HG02973 (cell line): Measurements from ENCODE around the gene MAPKAPK3.

Experiments
- ATAC-seq: cut with Tn5 transposase; IDR thresholded peaks from one replicate; pipeline ENCODE4 v1.9.1; 2021; ENCODE audit warnings: moderate library complexity; ENCODE audit not compliant: unreplicated experiment

MAPKAPK3 gene

DNA sequence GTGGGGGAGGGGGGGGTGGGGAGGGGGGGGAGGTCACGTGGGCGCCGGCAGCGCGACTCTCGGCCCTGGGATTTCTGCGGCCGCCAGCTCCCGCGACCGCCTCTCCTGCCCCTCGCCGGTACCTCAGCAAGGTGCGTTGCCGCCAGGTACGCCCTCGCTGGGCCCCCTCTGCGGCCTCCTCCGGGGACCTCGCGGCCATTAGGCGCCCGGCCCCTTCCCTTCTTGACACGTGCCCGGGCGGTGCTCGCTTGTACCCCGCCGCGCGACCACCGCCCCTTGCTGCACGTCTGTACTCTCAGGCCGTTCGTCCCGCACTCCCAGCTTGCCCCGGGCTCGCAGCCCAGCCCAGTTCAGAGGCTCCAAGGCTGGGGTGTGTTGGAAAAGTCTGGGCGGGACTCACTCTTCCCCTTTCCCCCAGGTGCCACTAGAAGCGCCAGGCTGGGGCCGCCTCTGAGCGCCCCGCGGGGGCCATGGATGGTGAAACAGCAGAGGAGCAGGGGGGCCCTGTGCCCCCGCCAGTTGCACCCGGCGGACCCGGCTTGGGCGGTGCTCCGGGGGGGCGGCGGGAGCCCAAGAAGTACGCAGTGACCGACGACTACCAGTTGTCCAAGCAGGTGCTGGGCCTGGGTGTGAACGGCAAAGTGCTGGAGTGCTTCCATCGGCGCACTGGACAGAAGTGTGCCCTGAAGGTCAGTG is at the start of gene MAPKAPK3:
Gene MAPKAPK3, plus strand, starts transcription at position 56 of the 696 bp plus-strand sequence. Its CDS starts 415 bp downstream, at position 471.
- peak; percentile 10 for ATAC-seq

DNA sequence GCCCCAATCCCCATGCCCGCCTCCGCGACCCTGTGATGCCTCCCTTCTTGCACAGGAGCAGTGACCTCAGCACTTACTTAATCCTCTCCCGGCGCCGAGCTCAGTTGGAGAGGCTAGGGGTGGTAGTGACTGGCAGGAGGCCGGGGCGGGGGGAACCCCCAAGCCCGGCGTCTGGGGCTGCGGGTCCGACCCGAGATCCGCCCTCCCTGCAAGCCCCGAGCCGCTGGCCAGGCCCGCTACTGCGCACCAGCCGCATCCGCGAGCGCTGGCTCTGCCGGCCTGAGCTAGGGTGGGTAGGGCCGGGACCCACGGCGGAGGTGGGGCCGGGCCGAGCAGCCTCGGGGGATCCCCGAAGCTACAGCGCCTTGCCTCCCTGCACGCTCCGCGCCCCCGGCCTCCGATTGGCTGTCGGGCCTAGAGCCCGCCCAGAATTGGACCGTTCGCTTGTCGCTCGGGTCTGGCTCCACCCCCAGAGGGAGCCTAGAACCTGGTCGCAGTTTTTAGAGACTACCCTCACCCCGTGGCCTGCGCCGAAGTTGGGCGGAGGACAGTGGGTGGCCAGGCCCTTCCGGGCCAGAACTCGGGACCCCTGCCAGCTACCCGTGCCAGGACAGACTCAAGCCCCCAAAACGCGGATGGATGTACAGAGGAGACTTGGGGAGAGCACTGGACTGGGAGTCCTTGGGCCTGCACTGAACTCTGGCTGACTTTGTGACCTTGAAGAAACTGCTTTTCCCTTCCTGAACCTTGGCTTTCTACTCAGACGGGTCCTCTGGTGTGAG is 49.4 kb upstream of the MAPKAPK3 start, which contains the start of gene C3orf18:
Gene C3orf18, minus strand, starts transcription at position 362 of the 782 bp plus-strand sequence. CDS start 2,048 bp downstream, outside the sequence.
- ATAC-seq = peak; percentile 76

DNA sequence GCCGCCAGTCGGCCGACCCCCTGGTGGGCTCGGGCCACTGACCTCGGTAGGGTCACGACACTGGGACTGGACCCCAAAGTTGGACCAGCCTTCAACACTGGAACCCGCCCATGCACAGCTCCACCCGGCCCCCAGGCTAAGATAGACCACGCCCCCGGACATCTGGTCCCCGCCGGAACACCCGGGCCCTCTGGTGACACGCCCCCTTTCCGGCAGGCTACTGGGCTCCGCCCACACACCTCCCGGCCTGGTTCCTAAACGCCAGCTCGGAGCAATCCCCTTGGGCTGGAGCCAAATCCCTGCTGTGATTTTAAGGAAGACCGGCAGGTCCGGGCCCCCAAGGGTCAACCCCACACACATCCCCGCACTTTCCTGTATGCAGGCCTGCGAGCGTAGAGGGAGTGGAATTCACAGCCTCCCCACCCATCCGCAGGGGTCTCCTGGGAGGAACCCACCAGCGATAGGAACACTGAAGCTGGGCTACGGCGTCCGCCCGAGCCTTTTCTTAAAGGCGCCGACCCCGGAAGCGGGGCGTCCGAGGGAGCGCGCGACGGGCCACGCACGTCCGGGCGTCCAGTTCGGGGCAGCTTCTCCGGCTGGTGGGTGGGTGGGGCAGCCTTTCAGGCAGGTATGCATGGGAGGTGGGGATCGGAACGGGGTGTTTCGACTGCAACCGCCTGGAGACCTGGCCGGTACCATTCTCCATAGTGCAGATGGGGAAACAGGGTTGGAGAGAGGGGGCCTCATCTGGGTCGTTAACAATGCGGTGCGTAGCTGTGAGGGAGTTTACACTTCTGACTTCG is 47.8 kb upstream of the MAPKAPK3 start, which contains the start of gene HEMK1:
Gene HEMK1, plus strand, starts transcription at position 576 of the 803 bp plus-strand sequence. CDS start 1,583 bp downstream, outside the sequence.
- ATAC-seq = peak; percentile 54

DNA sequence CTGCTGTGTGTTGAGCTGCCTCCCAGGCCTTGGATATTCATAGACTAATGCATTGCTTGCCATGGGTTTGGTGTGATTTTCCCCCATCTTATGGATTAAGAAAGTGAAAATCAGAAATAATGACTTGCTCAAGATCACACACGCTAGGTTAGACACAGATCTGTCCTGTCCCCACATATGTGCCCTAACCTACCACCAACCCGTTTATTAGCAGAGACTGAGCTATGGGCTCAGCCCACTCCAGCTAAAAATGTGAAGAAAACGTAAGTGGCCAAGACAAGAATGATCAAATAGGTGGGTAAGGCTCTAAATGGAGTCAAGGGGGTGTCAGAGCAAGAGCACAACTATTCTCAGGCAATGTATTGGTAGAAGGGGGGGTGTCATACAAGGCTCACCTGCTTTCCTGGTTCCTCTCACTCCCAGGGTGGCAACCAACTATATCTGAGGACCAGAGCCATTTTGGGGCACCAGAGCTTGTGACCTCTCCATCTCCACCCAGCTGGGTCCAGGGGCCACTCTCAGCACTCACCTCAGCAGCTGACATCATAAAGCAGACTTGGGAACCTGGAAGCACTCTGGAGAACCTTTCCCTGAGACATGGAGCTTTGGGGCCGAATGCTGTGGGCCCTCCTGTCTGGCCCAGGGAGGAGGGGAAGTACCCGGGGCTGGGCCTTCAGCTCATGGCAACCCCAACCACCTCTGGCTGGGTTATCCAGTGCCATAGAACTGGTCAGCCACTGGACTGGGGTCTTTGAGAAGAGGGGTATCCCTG is 46.3 kb upstream of the MAPKAPK3 start:
- ATAC-seq = no peak

DNA sequence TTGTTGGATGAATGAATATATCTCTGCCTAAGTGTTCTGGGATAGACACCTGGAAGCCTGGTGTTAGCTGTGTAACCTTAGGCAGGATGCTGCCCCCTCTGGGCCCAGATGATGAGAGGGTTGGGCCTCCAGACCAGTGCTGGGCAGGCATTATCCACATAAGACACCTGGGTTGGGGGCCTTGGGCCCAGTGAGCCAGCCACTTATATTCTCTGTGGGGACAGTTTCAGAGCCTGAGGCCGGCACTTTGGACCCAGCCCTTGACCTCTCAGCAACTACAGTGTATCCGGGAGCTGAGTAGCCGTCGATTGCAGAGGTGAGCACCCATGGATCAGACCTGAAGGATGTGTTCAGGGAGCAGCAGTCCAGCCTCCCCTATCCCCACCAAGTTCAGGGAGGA is 45.5 kb upstream of the MAPKAPK3 start:
- ATAC-seq = no peak

DNA sequence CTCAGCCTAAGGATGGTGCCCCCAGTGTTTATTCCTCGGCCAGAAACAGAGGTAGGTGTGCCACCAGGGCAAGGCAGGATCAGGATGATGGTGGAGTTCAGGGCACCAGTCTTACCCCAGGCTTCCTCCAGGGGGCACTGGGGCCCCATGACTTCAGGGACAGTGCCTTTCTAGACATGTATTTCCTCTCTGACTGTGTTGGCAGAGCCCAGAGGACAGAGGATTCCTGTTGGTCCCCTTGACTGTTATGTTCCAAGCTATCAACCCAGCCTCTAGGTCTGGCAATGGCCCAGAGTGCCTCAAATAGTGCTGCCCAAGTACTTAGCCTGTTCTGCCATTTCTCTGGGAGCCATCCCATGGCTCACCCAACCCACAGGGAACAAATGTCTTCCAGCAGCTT is 44.8 kb upstream of the MAPKAPK3 start:
- peak; percentile 25 for ATAC-seq

DNA sequence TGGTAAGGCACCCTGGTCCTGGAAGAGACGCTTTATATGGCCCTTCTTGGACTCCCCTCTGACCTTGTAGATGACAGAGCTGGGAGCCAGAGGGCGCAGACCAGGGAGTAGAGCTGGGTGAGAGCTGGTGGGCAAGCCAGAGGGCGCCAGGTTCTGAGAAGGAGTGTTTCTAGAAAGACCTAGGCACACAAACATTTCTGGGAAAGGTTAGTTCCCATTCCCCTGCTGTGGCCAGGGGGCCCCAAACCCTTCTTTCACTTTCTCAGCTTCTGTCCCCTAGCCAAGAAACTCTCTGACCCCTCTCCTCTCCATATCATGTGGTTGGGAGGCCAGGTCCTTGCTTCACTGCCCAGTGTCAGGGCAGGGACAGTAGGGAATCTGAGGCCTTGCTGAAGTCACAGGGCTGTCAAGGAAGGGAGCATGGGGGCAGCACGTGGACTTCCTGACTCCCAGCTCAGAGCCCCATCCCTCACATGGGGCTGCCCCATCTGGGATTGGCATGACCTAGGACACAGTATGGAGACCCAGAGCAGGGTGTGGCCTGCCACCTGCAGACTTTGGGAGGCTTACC is 44.1 kb upstream of the MAPKAPK3 start:
- no peak for ATAC-seq

DNA sequence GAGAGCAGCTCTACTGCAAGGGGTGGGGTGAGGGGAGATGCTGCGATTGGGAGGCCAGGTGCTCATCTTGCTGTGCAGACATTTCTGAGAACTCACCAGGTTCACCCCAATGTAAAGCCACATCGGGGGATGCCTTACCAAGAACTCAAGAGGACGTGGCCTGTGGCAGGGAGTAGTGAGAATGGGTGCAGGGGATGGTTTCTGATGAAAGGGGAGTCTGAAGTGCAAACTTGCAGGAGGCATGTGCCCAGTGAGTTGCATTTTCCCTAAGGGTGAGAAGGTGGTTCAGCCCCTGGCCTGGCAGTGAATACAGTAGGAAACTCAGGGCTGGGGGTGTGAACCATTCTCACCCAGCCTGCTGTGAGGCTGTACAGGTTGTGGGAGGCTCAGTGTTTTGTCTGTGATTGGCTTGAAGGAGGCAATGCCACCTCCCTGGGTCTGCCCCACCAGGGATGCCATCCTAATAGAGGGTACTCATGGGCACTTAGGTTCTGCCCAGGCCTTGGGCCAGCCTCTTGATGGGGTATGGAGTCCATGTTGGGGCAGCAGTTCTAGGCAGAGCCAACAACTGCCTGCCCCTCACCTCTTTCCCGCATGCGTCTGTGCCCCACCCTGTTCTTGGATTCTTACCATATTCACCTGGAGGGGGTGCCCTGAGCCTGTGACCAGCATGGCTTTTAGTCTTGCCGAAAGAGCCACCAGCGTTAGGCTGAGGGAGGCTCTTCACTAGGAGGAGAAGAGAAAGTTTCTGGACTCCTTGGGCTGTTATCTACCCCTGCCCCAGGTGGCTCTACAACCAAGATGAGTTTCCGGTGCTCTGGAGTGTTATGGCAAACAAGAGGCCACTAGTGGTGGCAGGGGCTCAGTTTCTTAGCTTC is 43.1 kb upstream of the MAPKAPK3 start:
- ATAC-seq = no peak

DNA sequence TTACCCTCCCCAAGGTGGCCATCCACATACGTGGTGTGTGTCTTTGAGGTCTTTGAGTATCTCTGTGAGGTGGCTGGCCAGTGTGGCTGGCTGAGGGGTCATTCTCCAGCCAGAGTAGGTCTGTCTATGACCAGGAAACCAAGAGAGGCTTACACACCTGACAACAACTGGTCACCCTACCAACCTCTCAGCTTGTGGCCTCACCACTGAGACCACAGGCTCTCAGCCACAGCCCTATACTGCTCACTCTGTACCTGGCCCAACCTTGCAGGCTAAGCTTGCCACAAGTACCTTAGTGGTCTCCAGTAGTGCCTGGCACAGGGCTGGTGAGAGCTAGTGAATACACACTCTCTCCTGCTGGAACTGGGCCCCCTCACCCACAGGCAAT is 42.5 kb upstream of the MAPKAPK3 start:
- no peak for ATAC-seq

DNA sequence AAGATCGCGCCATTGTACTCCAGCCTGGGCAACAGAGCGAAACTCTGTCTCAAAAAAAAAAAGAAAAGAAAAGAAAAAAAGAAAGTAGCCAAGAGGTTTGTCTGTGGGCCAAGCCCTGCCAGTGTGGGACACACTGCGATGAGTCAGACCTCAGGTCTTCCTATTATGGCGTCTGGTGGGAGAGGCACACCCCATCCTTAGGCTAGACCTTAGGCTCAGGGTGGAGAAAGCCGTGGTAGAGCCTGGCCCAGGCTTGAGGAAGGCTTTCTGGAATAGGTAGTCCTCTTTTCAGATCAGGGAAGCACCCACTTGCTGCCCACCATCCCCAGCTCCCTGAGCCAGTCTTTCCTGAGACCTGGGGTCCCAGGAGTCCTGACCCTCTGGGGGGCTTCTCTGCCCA is 41.6 kb upstream of the MAPKAPK3 start:
- ATAC-seq = no peak

DNA sequence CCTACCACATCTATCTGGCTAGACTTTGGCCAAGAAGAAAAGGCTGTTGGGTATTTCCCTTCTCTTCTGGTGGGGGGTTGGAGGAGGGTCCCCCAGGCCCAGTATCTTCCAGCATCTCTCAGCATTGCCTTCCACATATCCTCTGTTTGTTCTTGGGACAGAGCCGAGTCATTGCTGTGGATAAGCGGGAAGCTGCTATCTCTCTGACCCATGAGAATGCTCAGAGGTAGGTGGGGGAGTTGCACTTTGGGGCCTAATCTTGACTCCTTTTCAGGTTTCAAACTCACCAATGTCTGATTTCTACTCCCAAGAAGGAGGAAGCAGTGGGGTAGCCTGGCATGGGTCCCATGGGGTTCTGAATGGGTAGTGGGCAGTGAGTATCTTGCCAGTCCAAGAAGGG is 39.6 kb upstream of the MAPKAPK3 start:
- no peak for ATAC-seq

DNA sequence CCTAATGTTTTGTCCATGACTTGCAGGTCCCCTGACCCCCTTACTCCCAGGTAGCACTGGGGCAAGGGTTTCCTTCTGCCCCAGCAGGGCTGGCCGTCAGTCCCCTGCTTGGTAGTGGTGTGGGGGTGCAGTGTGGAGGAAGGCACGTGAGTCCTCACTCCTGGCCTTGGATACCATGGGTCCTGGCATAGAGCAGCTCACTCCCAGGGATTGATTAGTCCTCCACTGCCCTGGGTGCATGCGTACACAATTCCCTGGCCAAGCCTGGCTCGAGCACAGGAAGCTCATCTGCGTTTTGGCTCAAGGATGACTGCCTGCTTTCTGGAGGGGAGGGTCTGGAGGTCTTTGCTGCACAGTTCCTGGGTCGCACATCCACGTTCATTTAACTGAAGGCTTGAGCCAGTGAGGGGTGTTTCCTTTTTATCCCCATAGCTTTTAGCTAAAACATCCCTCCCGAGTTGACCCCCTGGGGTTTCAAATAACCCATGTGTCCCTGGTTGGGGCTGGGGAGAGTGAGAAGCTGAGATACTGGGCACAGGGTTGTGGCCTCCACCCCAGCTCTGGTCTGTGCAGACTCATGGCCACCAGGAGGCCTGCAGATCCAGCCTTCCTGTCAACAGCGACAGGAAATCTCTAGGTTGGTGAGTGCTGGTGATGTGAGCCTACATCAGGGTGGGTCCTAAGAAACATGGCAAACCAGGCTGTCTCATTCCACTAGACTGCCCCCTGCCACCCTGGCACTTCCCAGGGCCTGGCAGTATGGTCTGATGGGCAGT is 36.1 kb upstream of the MAPKAPK3 start:
- no peak for ATAC-seq

DNA sequence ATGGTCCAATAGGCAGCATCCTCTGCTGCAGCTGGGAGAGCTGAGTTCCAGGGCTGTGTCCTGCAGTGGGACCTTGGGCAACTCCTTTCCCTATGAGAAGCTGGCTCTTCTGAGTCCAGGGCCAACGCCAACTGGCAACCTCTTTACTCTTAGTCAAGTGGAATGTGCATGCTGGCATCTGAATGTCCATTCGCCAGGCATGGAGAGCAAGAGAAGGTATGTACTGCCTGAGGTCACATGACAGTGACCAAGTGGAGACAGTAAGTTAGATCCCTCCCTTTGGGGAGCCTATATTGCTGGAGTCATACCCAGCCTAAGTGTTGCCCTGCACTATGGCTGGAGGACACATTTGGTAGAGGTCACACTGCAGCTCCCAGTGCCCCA is 35.5 kb upstream of the MAPKAPK3 start:
- no peak for ATAC-seq

DNA sequence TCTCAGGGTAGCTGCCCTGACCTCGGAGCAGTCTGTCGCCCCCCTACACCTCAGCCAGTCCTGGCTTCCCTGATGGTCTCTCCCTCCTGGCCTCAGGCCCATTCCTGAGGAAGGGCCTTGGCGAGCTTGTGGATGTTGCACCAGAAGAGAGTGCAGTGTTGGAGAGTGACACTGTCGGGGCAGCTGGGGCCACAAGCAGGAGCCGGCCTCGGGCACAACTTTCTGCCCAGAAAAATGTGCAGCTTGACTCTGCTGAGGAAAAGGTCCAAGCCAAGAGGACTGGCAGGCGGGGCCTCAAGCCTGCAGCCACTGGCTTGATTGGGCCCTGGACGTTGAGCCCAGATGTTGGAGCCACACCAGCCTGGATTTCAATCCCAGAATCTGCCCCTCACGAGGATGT is 34.9 kb upstream of the MAPKAPK3 start:
- ATAC-seq = no peak

DNA sequence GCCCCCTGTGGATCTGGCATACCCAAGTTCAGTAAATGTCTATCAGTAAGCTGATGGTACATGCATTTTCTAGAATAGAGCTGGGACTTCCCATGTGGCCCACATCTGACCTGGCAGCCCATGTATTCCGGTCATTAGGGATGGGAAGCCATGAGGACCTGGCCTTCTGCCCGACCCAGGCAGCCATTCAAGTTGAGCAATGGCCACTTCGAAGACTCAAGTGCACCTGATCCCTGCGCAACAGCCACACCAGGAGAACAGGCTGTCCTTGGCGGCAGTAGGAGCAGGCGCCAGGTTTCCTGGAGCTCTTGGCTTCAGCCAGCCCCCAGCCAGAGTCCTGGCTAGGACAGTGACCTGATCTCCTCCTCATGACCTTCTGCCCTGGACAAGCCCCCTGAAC is 33.1 kb upstream of the MAPKAPK3 start:
- no peak for ATAC-seq

DNA sequence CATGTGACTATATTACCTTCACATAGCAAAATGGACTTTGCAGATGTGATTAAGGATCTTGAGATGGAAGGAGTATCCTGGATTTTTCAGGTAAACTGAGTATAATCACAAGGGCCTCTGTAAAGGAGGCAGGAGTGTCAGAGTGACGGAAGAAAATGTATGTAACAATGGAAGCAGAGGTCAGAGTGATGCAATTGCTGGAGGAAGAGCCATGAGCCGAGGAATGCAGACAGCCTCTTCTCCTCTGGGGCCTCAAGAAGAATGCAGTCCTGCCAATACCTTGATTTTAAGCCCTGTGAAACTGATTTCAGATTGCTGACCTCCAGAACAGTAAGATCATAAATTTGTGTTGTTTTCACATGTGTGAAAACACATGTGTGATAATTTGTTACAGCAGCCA is 32.6 kb upstream of the MAPKAPK3 start:
- ATAC-seq = no peak

DNA sequence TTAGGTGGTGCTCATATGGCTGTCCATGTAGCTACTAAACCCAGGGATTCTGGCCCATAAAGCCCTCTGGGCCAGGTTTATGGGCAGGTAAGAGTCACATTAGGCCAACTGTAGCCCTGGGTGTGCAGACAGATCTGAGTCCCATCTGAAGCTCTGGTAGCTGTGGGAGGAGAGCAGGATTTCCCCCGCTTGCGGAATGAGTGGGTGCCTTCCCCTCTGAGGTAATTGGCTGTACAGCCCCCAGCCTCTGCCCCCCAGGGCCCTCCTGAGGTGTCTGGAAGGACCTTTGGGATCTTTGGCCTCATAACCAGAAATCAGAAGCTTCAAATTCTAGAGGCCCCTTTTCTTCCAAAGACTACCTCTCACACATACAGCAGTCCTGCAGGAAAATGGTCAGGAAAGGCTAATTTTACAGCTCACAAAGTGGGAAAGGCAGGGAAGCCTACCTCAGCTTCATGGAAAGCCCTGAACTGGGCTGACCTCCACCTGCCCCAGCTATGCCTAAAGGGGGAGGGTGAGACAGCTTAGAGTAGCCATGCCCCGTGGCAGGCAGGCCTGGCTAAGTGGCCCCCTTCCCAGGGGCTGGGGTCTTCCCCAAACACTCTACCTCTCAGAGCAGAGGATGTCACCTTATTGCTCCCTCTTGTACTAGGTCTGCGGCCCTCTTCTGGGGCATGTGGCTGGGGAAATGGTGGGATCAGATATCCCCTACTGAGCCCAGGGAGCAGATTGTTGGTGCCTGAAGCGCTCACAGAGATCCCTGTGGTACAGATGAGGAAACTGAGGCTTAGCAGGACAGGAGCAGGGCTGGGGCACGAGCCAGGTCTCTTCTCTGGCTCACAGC is 30.8 kb upstream of the MAPKAPK3 start:
- ATAC-seq = no peak

DNA sequence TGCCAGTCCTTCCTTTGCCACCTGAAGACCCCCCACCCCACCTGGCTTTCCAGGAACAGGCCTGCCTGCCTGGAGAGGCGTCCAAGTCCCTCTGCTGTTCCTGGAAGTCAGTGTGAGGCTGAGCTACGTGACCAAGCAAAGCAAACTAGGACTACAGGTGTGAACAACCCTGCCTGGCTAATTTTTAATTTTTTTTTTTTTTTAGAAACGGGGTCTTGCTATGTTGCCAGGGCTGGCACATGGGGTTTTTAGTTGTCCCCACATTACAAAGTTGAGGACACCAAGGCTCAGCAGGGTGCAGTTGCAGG is 30.2 kb upstream of the MAPKAPK3 start:
- ATAC-seq = no peak
